ENCODE results near the gene LENG9.

The LENG9 gene

GRCh38 chr19:54440641-54441040 is 22.9 kb downstream of the LENG9 start:
- no peak overlapping the region for H2BK120ac ChIP-seq (ENCODE audit: low read depth, low read length)
- no peak overlapping the region for H3K4ac ChIP-seq (ENCODE audit: low read depth, low read length)
- no peaks in the 10 kb centered on the region for H3K79me2 ChIP-seq (ENCODE audit: control insufficient read depth, insufficient read depth, low read length)
- H3K56ac ChIP-seq (ENCODE audit: low read length), result no peak overlapping the region
- no peak overlapping the region for H2AK5ac ChIP-seq (ENCODE audit: low read length)
- H4K8ac ChIP-seq (ENCODE audit: low read depth, low read length), result no peak overlapping the region
- H3K27me3 ChIP-seq (ENCODE audit: insufficient read depth, low read length, poor library complexity), result no peaks in the 10 kb centered on the region
- H3K79me1 ChIP-seq (ENCODE audit: low read length), result peaks cover 2% of the 10 kb centered on the region
- H3K4me1 ChIP-seq (ENCODE audit: control insufficient read depth, low read depth, low read length), result no peaks in the 10 kb centered on the region
- no peak overlapping the region for H2BK5ac ChIP-seq (ENCODE audit: low read length)
- DNase-seq, result no peak
- H4K5ac ChIP-seq (ENCODE audit: low read length), result no peak overlapping the region
- no peak overlapping the region for H3K27ac ChIP-seq (ENCODE audit: low read depth, low read length)
- no peak overlapping the region for H2BK15ac ChIP-seq (replicated peaks; ENCODE audit: low read depth)
- WGBS (ENCODE audit: extremely low coverage, insufficient coverage, low lambda C conversion rate), result no CpG with 5 or more reads among the region's 5 CpGs
- no peak overlapping the region for H3K9ac ChIP-seq (ENCODE audit: low read length)
- no peak overlapping the region for H3K4me2 ChIP-seq (ENCODE audit: low read length)
- H3K4me3 ChIP-seq (ENCODE audit: low read length), result no peak overlapping the region
- H3K36me3 ChIP-seq (ENCODE audit: control insufficient read depth, insufficient read depth, low read length), result peaks cover 2% of the 10 kb centered on the region
- no peak overlapping the region for H3K18ac ChIP-seq (ENCODE audit: low read length)
- no peak overlapping the region for H3K23ac ChIP-seq (ENCODE audit: low read length)

GRCh38 chr19:54439174-54439851 is 24.3 kb downstream of the LENG9 start:
- Histone ChIP-seq H3K4ac (ENCODE audit: low read depth, low read length) (no peak overlapping the region), H3K4me1 (ENCODE audit: control insufficient read depth, low read depth, low read length) (no peaks in the 10 kb centered on the region), H3K23ac (ENCODE audit: low read length) (no peak overlapping the region), H3K4me3 (ENCODE audit: low read length) (no peak overlapping the region), H2BK120ac (ENCODE audit: low read depth, low read length) (no peak overlapping the region), H4K5ac (ENCODE audit: low read length) (no peak overlapping the region), H3K79me2 (ENCODE audit: control insufficient read depth, insufficient read depth, low read length) (no peaks in the 10 kb centered on the region), H3K36me3 (ENCODE audit: control insufficient read depth, insufficient read depth, low read length) (no peaks in the 10 kb centered on the region), H2BK5ac (ENCODE audit: low read length) (no peak overlapping the region), H3K18ac (ENCODE audit: low read length) (no peak overlapping the region), H4K8ac (ENCODE audit: low read depth, low read length) (no peak overlapping the region), H3K9ac (ENCODE audit: low read length) (peak overlapping the region; percentile 10), H3K56ac (ENCODE audit: low read length) (no peak overlapping the region), H3K27me3 (ENCODE audit: insufficient read depth, low read length, poor library complexity) (no peaks in the 10 kb centered on the region), H3K79me1 (ENCODE audit: low read length) (peaks cover 2% of the 10 kb centered on the region), H3K27ac (ENCODE audit: low read depth, low read length) (no peak overlapping the region), H3K4me2 (ENCODE audit: low read length) (no peak overlapping the region), H2BK15ac (replicated peaks; ENCODE audit: low read depth) (no peak overlapping the region), H2AK5ac (ENCODE audit: low read length) (no peak overlapping the region)
- DNase-seq, result peak; percentile 85
- WGBS (ENCODE audit: extremely low coverage, insufficient coverage, low lambda C conversion rate), result no CpG with 5 or more reads among the region's 15 CpGs

- no peak for DNase-seq
- Histone ChIP-seq H3K18ac (ENCODE audit: low read length) (no peak overlapping the region), H2BK5ac (ENCODE audit: low read length) (no peak overlapping the region), H3K56ac (ENCODE audit: low read length) (no peak overlapping the region), H3K4me1 (ENCODE audit: control insufficient read depth, low read depth, low read length) (no peaks in the 10 kb centered on the region), H3K27me3 (ENCODE audit: insufficient read depth, low read length, poor library complexity) (no peaks in the 10 kb centered on the region), H3K9ac (ENCODE audit: low read length) (no peak overlapping the region), H3K4ac (ENCODE audit: low read depth, low read length) (no peak overlapping the region), H4K8ac (ENCODE audit: low read depth, low read length) (no peak overlapping the region), H2BK120ac (ENCODE audit: low read depth, low read length) (no peak overlapping the region), H2AK5ac (ENCODE audit: low read length) (no peak overlapping the region), H3K36me3 (ENCODE audit: control insufficient read depth, insufficient read depth, low read length) (no peaks in the 10 kb centered on the region), H3K23ac (ENCODE audit: low read length) (no peak overlapping the region), H3K79me1 (ENCODE audit: low read length) (peaks cover 2% of the 10 kb centered on the region), H3K4me3 (ENCODE audit: low read length) (no peak overlapping the region), H3K79me2 (ENCODE audit: control insufficient read depth, insufficient read depth, low read length) (no peaks in the 10 kb centered on the region), H2BK15ac (replicated peaks; ENCODE audit: low read depth) (no peak overlapping the region), H4K5ac (ENCODE audit: low read length) (no peak overlapping the region), H3K27ac (ENCODE audit: low read depth, low read length) (no peak overlapping the region), H3K4me2 (ENCODE audit: low read length) (no peak overlapping the region)
- WGBS (ENCODE audit: extremely low coverage, insufficient coverage, low lambda C conversion rate), result no CpG with 5 or more reads among the region's 10 CpGs
Observed at GRCh38 chr19:54436628-54437252, 26.8 kb downstream of the LENG9 start.

GRCh38 chr19:54436031-54436523 is 27.5 kb downstream of the LENG9 start:
- no peaks in the 10 kb centered on the region for H3K36me3 ChIP-seq (ENCODE audit: control insufficient read depth, insufficient read depth, low read length)
- H3K4me2 ChIP-seq (ENCODE audit: low read length), result no peak overlapping the region
- no peak overlapping the region for H2BK120ac ChIP-seq (ENCODE audit: low read depth, low read length)
- no peaks in the 10 kb centered on the region for H3K27me3 ChIP-seq (ENCODE audit: insufficient read depth, low read length, poor library complexity)
- H2AK5ac ChIP-seq (ENCODE audit: low read length), result no peak overlapping the region
- no peak overlapping the region for H3K9ac ChIP-seq (ENCODE audit: low read length)
- H3K4me3 ChIP-seq (ENCODE audit: low read length), result no peak overlapping the region
- no peak overlapping the region for H2BK15ac ChIP-seq (replicated peaks; ENCODE audit: low read depth)
- H3K4ac ChIP-seq (ENCODE audit: low read depth, low read length), result no peak overlapping the region
- H3K79me1 ChIP-seq (ENCODE audit: low read length), result peaks cover 2% of the 10 kb centered on the region
- no peak overlapping the region for H3K27ac ChIP-seq (ENCODE audit: low read depth, low read length)
- H3K79me2 ChIP-seq (ENCODE audit: control insufficient read depth, insufficient read depth, low read length), result no peaks in the 10 kb centered on the region
- peak overlapping the region; percentile 12 for H3K56ac ChIP-seq (ENCODE audit: low read length)
- WGBS (ENCODE audit: extremely low coverage, insufficient coverage, low lambda C conversion rate), result no CpG with 5 or more reads among the region's 15 CpGs
- no peak overlapping the region for H4K5ac ChIP-seq (ENCODE audit: low read length)
- no peaks in the 10 kb centered on the region for H3K4me1 ChIP-seq (ENCODE audit: control insufficient read depth, low read depth, low read length)
- no peak overlapping the region for H3K23ac ChIP-seq (ENCODE audit: low read length)
- no peak overlapping the region for H3K18ac ChIP-seq (ENCODE audit: low read length)
- no peak overlapping the region for H2BK5ac ChIP-seq (ENCODE audit: low read length)
- no peak overlapping the region for H4K8ac ChIP-seq (ENCODE audit: low read depth, low read length)
- DNase-seq, result no peak

- H3K9ac ChIP-seq (ENCODE audit: low read length), result no peak overlapping the region
- no peaks in the 10 kb centered on the region for H3K27me3 ChIP-seq (ENCODE audit: insufficient read depth, low read length, poor library complexity)
- H4K5ac ChIP-seq (ENCODE audit: low read length), result no peak overlapping the region
- no peak overlapping the region for H2AK5ac ChIP-seq (ENCODE audit: low read length)
- no peak overlapping the region for H3K18ac ChIP-seq (ENCODE audit: low read length)
- no peak overlapping the region for H3K56ac ChIP-seq (ENCODE audit: low read length)
- no peak overlapping the region for H3K27ac ChIP-seq (ENCODE audit: low read depth, low read length)
- DNase-seq, result no peak
- H3K4me2 ChIP-seq (ENCODE audit: low read length), result no peak overlapping the region
- H3K79me2 ChIP-seq (ENCODE audit: control insufficient read depth, insufficient read depth, low read length), result no peaks in the 10 kb centered on the region
- no peaks in the 10 kb centered on the region for H3K36me3 ChIP-seq (ENCODE audit: control insufficient read depth, insufficient read depth, low read length)
- H2BK5ac ChIP-seq (ENCODE audit: low read length), result no peak overlapping the region
- no peak overlapping the region for H2BK15ac ChIP-seq (replicated peaks; ENCODE audit: low read depth)
- WGBS (ENCODE audit: extremely low coverage, insufficient coverage, low lambda C conversion rate), result no CpG with 5 or more reads among the region's 16 CpGs
- no peak overlapping the region for H3K4me3 ChIP-seq (ENCODE audit: low read length)
- no peak overlapping the region for H4K8ac ChIP-seq (ENCODE audit: low read depth, low read length)
- no peak overlapping the region for H3K4ac ChIP-seq (ENCODE audit: low read depth, low read length)
- H3K4me1 ChIP-seq (ENCODE audit: control insufficient read depth, low read depth, low read length), result no peaks in the 10 kb centered on the region
- H3K23ac ChIP-seq (ENCODE audit: low read length), result no peak overlapping the region
- H3K79me1 ChIP-seq (ENCODE audit: low read length), result peaks cover 2% of the 10 kb centered on the region
- H2BK120ac ChIP-seq (ENCODE audit: low read depth, low read length), result no peak overlapping the region
Observed at GRCh38 chr19:54435551-54436016, 28.0 kb downstream of the LENG9 start.

Measured in mesendoderm (in vitro differentiated cells).